PC-9 (cell line): ENCODE data around the gene ENO1. TPM values are rescaled to one million over a fixed set of nuclear protein-coding genes. Genes with fewer than 3 reads are reported as not detected.

Experiments used
- BruUV-seq: library from RNA; stranded (reverse); fragments of 400-500 nt; replicated peaks from 2 replicates; lab custom pipeline; 2021; lab: Mats Ljungman, UMichigan
- CTCF ChIA-PET: fragments of 300-600 bp; sonication (Branson Sonifier 250); formaldehyde crosslinking; loops from one replicate; lab custom pipeline; 2022; ENCODE audit warnings: antibody characterized with exemption; lab: Charles Lee
- POLR2A ChIA-PET: fragments of 300-600 bp; sonication (Branson Sonifier 250); formaldehyde crosslinking; loops from one replicate; lab custom pipeline; 2022; ENCODE audit warnings: antibody characterized with exemption; ENCODE audit not compliant: unreplicated experiment; lab: Charles Lee
- DNase-seq, 2 experiments: peaks; one replicate each; pipeline versions ENCODE4 v3.0.0 to v3.0.0-alpha.2; 2015 to 2022; ENCODE audit warnings: mixed read lengths in 1 of 2
- H2AFZ ChIP-seq: fragments of 200-600 bp; sonication (generic); 2 replicates; pipeline ENCODE4 v1.8.1; 2017; ENCODE audit warnings: antibody characterized with exemption
- H3F3A ChIP-seq: fragments of 200-600 bp; sonication (generic); 2 replicates; pipeline ENCODE4 v1.8.1; 2017; ENCODE audit warnings: antibody characterized with exemption, mild to moderate bottlenecking, low read depth; ENCODE audit not compliant: insufficient read depth
- H3K27ac ChIP-seq: fragments of 200-600 bp; sonication (generic); 2 replicates; pipeline ENCODE4 v1.6.1; 2016; ENCODE audit warnings: mixed run types
- H3K27me3 ChIP-seq: fragments of 200-600 bp; sonication (generic); 2 replicates; pipeline ENCODE4 v1.6.1; 2016; ENCODE audit warnings: low read depth, mixed run types; ENCODE audit not compliant: insufficient read depth
- H3K36me3 ChIP-seq: fragments of 200-600 bp; sonication (generic); 2 replicates; pipeline ENCODE4 v1.6.1; 2016; ENCODE audit warnings: low read depth, mixed run types
- H3K4me1 ChIP-seq: fragments of 200-600 bp; sonication (generic); replicated peaks from 2 replicates; pipeline ENCODE4 v1.6.1; 2016; ENCODE audit warnings: mixed run types; ENCODE audit not compliant: insufficient read depth
- H3K4me2 ChIP-seq: fragments of 200-600 bp; sonication (generic); 2 replicates; pipeline ENCODE4 v1.6.1; 2017; ENCODE audit warnings: mixed run types
- H3K4me3 ChIP-seq: fragments of 200-600 bp; sonication (generic); 2 replicates; pipeline ENCODE4 v1.6.1; 2016; ENCODE audit warnings: mixed run types
- H3K79me2 ChIP-seq: fragments of 200-600 bp; sonication (generic); 2 replicates; pipeline ENCODE4 v1.6.1; 2017; ENCODE audit warnings: low read depth, mixed run types
- H3K9me2 ChIP-seq: fragments of 200-600 bp; sonication (generic); 2 replicates; pipeline ENCODE4 v1.8.1; 2017; ENCODE audit warnings: mild to moderate bottlenecking; ENCODE audit not compliant: insufficient read depth
- H3K9me3 ChIP-seq: fragments of 200-600 bp; sonication (generic); 2 replicates; pipeline ENCODE4 v1.8.1; 2016; ENCODE audit warnings: low read depth; ENCODE audit not compliant: insufficient read depth
- H4K20me1 ChIP-seq: fragments of 200-600 bp; sonication (generic); 2 replicates; pipeline ENCODE4 v1.8.1; 2017; ENCODE audit not compliant: insufficient read depth
- EZH2 ChIP-seq: fragments of 200-600 bp; sonication (generic); IDR thresholded peaks from 2 replicates; pipeline ENCODE4 v1.8.0; 2017; ENCODE audit warnings: antibody characterized with exemption, low read depth
- intact Hi-C: fragments of 100-400 bp; cut with micrococcal nuclease; formaldehyde crosslinking; loops from one replicate; pipeline ENCODE4 v1.10.0; 2022; ENCODE audit not compliant: unreplicated experiment
- total RNA-seq: library from RNA; stranded (reverse); gene quantifications from 2 replicates; pipeline ENCODE4 v1.2.3, GENCODE V29; 2021
- TF ChIP-seq, protein P1 (sequence below): fragments of 200-600 bp; sonication (generic); conservative IDR thresholded peaks from 2 replicates; pipeline ENCODE4 v1.6.1; 2017; ENCODE audit warnings: mixed run types, antibody characterized with exemption, mild to moderate bottlenecking, moderate library complexity

Gene ENO1
- total RNA-seq, 1 experiment from 2014 or later = 1,902 TPM

GRCh38 chr1:8905582-8906191, 27.2 kb upstream of the ENO1 start:
- no peak overlapping the region for H3K4me3 ChIP-seq
- ChIA-PET CTCF (interaction anchor here (0.6 kb wide), 1 partner anchor 73 kb away, joined by 3 read pairs; no protein-coding TSS in a partner anchor), POLR2A (interaction anchor here (0.7 kb wide), 1 partner anchor 99 kb away, joined by 3 read pairs; no protein-coding TSS in a partner anchor)
- no peak overlapping the region for H3K4me2 ChIP-seq
- H3F3A ChIP-seq = peaks cover 24% of the 10 kb centered on the region
- no peak for DNase-seq
- no TSS peak for BruUV-seq
- H3K79me2 ChIP-seq = no peaks in the 10 kb centered on the region
- H3K27me3 ChIP-seq = no peaks in the 10 kb centered on the region
- H3K9me3 ChIP-seq = no peaks in the 10 kb centered on the region
- H2AFZ ChIP-seq = no peak overlapping the region
- H3K36me3 ChIP-seq = no peaks in the 10 kb centered on the region
- no peaks in the 10 kb centered on the region for H4K20me1 ChIP-seq
- H3K27ac ChIP-seq = no peak overlapping the region
- no peaks in the 10 kb centered on the region for H3K9me2 ChIP-seq
- peaks cover 28% of the 10 kb centered on the region for H3K4me1 ChIP-seq
- intact Hi-C loops = no loop called here
- TF ChIP-seq, protein P1, sequence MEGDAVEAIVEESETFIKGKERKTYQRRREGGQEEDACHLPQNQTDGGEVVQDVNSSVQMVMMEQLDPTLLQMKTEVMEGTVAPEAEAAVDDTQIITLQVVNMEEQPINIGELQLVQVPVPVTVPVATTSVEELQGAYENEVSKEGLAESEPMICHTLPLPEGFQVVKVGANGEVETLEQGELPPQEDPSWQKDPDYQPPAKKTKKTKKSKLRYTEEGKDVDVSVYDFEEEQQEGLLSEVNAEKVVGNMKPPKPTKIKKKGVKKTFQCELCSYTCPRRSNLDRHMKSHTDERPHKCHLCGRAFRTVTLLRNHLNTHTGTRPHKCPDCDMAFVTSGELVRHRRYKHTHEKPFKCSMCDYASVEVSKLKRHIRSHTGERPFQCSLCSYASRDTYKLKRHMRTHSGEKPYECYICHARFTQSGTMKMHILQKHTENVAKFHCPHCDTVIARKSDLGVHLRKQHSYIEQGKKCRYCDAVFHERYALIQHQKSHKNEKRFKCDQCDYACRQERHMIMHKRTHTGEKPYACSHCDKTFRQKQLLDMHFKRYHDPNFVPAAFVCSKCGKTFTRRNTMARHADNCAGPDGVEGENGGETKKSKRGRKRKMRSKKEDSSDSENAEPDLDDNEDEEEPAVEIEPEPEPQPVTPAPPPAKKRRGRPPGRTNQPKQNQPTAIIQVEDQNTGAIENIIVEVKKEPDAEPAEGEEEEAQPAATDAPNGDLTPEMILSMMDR = no peak
- TF ChIP-seq EZH2 = no peak

GRCh38 chr1:8903908-8904650, 25.6 kb upstream of the ENO1 start:
- intact Hi-C loops = loop anchor here (1.0 kb wide), 3 partner anchors 24 to 46 kb away; no protein-coding TSS in a partner anchor
- H3K4me1 ChIP-seq = peaks cover 33% of the 10 kb centered on the region
- H3K9me2 ChIP-seq = no peaks in the 10 kb centered on the region
- H3K27me3 ChIP-seq = no peaks in the 10 kb centered on the region
- peak; percentile 91 to 92 for DNase-seq
- H4K20me1 ChIP-seq = no peaks in the 10 kb centered on the region
- ChIA-PET CTCF (no interaction called here), POLR2A (interaction anchor here (0.6 to 0.7 kb wide), 2 partner anchors 30 to 176 kb away, joined by 3 to 4 read pairs; no protein-coding TSS in a partner anchor)
- H3F3A ChIP-seq = peaks cover 24% of the 10 kb centered on the region
- TF ChIP-seq EZH2 = no peak
- TF ChIP-seq, protein P1 = no peak
- H3K4me2 ChIP-seq = peak overlapping the region; percentile 57
- H3K27ac ChIP-seq = peak overlapping the region; percentile 89
- no peak overlapping the region for H3K4me3 ChIP-seq
- no peaks in the 10 kb centered on the region for H3K36me3 ChIP-seq
- no peaks in the 10 kb centered on the region for H3K9me3 ChIP-seq
- no peak overlapping the region for H2AFZ ChIP-seq
- no peaks in the 10 kb centered on the region for H3K79me2 ChIP-seq
- BruUV-seq = no TSS peak

DNA sequence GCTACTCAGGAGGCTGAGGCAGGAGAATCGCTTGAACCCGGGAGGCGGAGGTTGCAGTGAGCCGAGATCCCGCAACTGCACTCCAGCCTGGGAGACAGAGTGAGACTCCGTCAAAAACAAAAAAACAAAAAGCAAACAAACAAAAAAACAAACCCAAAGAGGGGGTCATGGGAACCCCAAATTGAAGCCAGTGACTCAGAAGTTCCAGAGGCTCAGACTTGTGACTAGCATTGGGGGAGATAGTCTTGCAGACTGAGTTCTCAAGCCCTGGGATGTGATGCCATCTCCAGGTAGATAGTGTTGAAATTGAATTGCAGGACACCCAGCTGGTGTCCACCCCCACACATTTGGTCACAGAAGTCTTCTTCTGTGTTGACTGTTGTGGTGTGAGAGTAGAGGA, 24.9 kb upstream of the ENO1 start:
- H3K36me3 ChIP-seq = no peaks in the 10 kb centered on the region
- DNase-seq = no peak
- H3K79me2 ChIP-seq = no peaks in the 10 kb centered on the region
- no peaks in the 10 kb centered on the region for H3K9me3 ChIP-seq
- no peak overlapping the region for H3K4me3 ChIP-seq
- CTCF ChIA-PET = no interaction called here
- H3F3A ChIP-seq = peaks cover 26% of the 10 kb centered on the region
- TF ChIP-seq EZH2 = no peak
- TF ChIP-seq, protein P1 = no peak
- BruUV-seq = no TSS peak
- H3K27me3 ChIP-seq = no peaks in the 10 kb centered on the region
- H4K20me1 ChIP-seq = no peaks in the 10 kb centered on the region
- intact Hi-C loops = loop anchor here (1.0 kb wide), 3 partner anchors 23 to 45 kb away; no protein-coding TSS in a partner anchor
- H3K4me1 ChIP-seq = peaks cover 33% of the 10 kb centered on the region
- no peak overlapping the region for H2AFZ ChIP-seq
- H3K4me2 ChIP-seq = peak overlapping the region; percentile 57
- peak overlapping the region; percentile 89 for H3K27ac ChIP-seq
- no peaks in the 10 kb centered on the region for H3K9me2 ChIP-seq
- POLR2A ChIA-PET = interaction anchor here (0.5 to 0.7 kb wide), 3 partner anchors 30 to 175 kb away, joined by 3 to 4 read pairs (median 3); no protein-coding TSS in a partner anchor
